Esophagus muscularis mucosa (tissue), 4 donors: ENCODE results near the gene C9orf43. TPM values are rescaled to one million over a fixed set of nuclear protein-coding genes. Genes with fewer than 3 reads are reported as not detected.
"Not testable (repeated sequence)": the region's sequence is repeated elsewhere in the genome, so short reads cannot be mapped to it uniquely, and the experiment has no call there.

ENCODE experiments used
- DNase-seq: peaks from one replicate; pipeline ENCODE4 v3.0.0-alpha.2; 2017; ENCODE audit errors: extremely low spot score
- H3K27ac ChIP-seq, 4 donors: fragments of 200-600 bp; sonication (generic); replicated peaks in 1 of 4; 1 replicate in 3 of 4; 2 replicates in 1 of 4; pipeline ENCODE4 v1.5.1; 2016 to 2019; ENCODE audit warnings: mild to moderate bottlenecking in 1 of 4
- H3K27me3 ChIP-seq, 4 donors: fragments of 200-600 bp; sonication (generic); one replicate each; pipeline versions ENCODE4 v1.5.1 to v1.6.0; 2016 to 2019
- H3K36me3 ChIP-seq, 4 donors: fragments of 200-600 bp; sonication (generic); one replicate each; pipeline ENCODE4 v1.5.1; 2016 to 2019
- H3K4me1 ChIP-seq, 4 donors: fragments of 200-600 bp; sonication (generic); one replicate each; pipeline ENCODE4 v1.5.1; 2016 to 2019
- H3K4me3 ChIP-seq, 4 donors: fragments of 200-600 bp; sonication (generic); 1 replicate in 2 of 4; 2 replicates in 2 of 4; pipeline ENCODE4 v1.5.1; 2016 to 2019; ENCODE audit warnings: mild to moderate bottlenecking in 4 of 4, moderate library complexity in 1 of 4
- H3K9me3 ChIP-seq, 4 donors: fragments of 200-600 bp; sonication (generic); 1 replicate in 3 of 4; 2 replicates in 1 of 4; pipeline ENCODE4 v1.5.1; 2016 to 2019
- EP300 ChIP-seq: sonication (generic); formaldehyde crosslinking; IDR thresholded peaks from one replicate; pipeline ENCODE4 v1.6.1; 2017; ENCODE audit warnings: antibody characterized with exemption
- POLR2A ChIP-seq: fragments of 450-650 bp; IDR thresholded peaks from one replicate; pipeline ENCODE4 v1.6.1; 2017; ENCODE audit warnings: antibody characterized with exemption, moderate library complexity, mild to moderate bottlenecking, low read depth
- POLR2AphosphoS5 ChIP-seq, 2 donors: sonication (generic); formaldehyde crosslinking; IDR thresholded peaks; one replicate each; pipeline ENCODE4 v1.6.1; 2017; ENCODE audit warnings: antibody characterized with exemption in 2 of 2
- WGBS: methylation state at CpG from one replicate; pipeline ENCODE4 v1.1.5; 2018; 5-methylcytosine and 5-hydroxymethylcytosine counted together
- intact Hi-C: fragments of 100-400 bp; cut with DNase I; formaldehyde crosslinking; loops from one replicate; pipeline ENCODE4 v1.15.1; 2023
- total RNA-seq, 4 donors: library from RNA; depleted of rRNA; stranded (reverse); fragments of >200 nt; gene quantifications; one replicate each; pipeline versions ENCODE4 v1.1.0 to v1.2.1, GENCODE V29; 2016
- TF ChIP-seq, protein P1 (sequence below), 3 experiments: fragments of 200-600 bp in 2 of 3; fragments of 450-650 bp in 1 of 3; sonication (generic) in 2 of 3; IDR thresholded peaks; one replicate each; pipeline ENCODE4 v1.5.1; 2017 to 2019; ENCODE audit warnings: antibody characterized with exemption in 3 of 3, mild to moderate bottlenecking in 2 of 3, moderate library complexity in 1 of 3

Gene C9orf43, protein sequence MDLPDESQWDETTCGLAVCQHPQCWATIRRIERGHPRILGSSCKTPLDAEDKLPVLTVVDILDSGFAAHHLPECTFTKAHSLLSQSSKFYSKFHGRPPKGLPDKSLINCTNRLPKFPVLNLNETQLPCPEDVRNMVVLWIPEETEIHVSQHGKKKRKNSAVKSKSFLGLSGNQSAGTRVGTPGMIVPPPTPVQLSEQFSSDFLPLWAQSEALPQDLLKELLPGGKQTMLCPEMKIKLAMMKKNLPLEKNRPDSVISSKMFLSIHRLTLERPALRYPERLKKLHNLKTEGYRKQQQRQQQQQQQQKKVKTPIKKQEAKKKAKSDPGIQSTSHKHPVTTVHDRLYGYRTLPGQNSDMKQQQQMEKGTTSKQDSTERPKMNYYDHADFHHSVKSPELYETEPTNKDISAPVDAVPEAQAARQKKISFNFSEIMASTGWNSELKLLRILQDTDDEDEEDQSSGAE
- 1 to 10 TPM in 1 of 4 donors, under 1 TPM in 1, not detected in 2; 0.17 to 1.8 TPM for total RNA-seq

DNA sequence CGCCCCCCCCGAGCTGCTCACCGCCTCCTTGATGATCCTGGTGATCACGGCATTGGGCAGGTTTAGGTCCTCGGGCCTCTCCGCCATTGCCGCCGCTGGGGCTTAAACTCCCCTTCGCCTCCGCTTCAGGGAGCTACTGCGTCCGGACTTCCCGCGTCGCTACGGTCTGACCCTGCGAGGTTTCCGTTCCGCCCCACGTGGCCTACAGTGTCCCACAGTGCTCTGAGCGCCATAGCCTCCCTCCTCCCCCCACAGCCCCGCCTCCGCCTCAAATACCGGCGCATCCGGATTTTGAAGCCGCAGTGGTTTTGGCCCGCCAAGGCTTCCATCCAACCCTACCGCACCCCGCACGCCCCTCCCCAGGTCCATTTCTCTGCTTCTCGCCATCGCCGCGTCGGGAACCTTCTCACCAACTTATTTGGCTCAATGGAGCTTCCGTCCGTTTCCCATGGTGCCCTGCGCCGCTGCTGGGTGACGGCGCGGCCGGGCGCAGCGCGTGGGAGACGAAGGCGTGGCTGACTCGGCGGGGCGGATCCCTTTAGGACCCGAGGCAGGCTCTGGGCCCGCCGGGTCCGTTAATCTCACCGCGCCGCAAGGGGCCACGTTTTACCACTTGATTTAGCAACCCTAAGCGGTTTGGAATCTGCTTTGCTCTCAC, at the start of gene C9orf43, which contains the start of gene POLE3:
TSS of gene C9orf43 (plus strand) at position 541 of the 658 bp plus-strand sequence. CDS start 2,747 bp downstream, outside the sequence.
TSS of gene POLE3 (minus strand) at position 469 of the 658 bp plus-strand sequence. CDS start at position 87, 382 bp downstream.
- intact Hi-C loops: no loop called here
- WGBS: 1% methylated on average over 14 of the region's 61 CpGs
- TF ChIP-seq, protein P1, sequence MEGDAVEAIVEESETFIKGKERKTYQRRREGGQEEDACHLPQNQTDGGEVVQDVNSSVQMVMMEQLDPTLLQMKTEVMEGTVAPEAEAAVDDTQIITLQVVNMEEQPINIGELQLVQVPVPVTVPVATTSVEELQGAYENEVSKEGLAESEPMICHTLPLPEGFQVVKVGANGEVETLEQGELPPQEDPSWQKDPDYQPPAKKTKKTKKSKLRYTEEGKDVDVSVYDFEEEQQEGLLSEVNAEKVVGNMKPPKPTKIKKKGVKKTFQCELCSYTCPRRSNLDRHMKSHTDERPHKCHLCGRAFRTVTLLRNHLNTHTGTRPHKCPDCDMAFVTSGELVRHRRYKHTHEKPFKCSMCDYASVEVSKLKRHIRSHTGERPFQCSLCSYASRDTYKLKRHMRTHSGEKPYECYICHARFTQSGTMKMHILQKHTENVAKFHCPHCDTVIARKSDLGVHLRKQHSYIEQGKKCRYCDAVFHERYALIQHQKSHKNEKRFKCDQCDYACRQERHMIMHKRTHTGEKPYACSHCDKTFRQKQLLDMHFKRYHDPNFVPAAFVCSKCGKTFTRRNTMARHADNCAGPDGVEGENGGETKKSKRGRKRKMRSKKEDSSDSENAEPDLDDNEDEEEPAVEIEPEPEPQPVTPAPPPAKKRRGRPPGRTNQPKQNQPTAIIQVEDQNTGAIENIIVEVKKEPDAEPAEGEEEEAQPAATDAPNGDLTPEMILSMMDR (IDR thresholded peaks at IDR 0.05): no peak
- TF ChIP-seq POLR2AphosphoS5 (IDR thresholded peaks at IDR 0.05): peak; percentile 89 to 93
- Histone ChIP-seq H3K27me3 (no peaks in the 10 kb centered on the region), H3K36me3 (peaks cover 6 to 23% (median 19%) of the 10 kb centered on the region in 4 donors), H3K27ac (peak within 1 kb of the TSS; percentile 90 to 97 (median 96)), H3K4me1 (peaks cover 14 to 31% (median 25%) of the 10 kb centered on the region in 4 donors), H3K4me3 (peak within 1 kb of the TSS; percentile 71 to 88 (median 82)), H3K9me3 (no peaks in the 10 kb centered on the region)
- DNase-seq: peak; percentile 99

DNA sequence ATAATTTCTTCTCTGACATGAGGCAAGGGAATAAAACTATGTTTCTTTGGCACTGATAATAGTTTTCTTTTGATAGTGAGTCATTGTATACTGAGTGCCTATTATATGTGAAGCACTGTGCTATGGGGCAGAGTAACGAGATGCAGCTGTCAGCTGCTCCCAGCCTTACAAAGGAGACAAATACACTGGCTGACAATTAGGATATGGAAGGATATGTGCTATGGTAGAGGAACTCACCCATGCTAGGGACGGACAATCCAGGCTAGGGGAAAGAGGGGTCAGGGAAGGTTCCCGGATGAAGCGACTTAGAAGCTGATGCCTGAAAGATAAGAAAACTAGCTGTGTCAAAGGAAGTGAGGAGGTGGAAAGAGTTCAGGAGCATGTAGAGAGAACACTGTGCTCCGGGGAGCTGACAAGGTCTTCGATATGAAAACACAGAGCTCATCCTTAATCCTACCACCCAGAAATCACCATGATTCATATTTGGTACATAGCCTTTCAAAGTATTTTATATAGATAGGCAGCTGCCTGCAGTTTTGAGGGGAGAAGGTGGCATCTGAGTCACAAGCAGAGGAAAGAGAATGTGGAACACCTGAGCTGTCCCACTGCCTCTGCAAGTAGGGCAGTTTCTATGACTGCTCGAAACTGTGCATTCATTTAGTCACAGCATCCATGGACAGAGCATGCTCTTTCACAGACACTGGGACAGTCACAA, 49.1 kb upstream of the C9orf43 start:
- intact Hi-C loops: no loop called here
- WGBS: 49% methylated on average over 7 of the region's 7 CpGs
- no peaks in the 10 kb centered on the region for H3K36me3 ChIP-seq
- no peak for TF ChIP-seq EP300
- peaks cover 0 to 3% (median 0%) of the 10 kb centered on the region in 4 donors for H3K27me3 ChIP-seq
- no peaks in the 10 kb centered on the region for H3K4me1 ChIP-seq
- H3K4me3 ChIP-seq: no peak overlapping the region
- no peak for DNase-seq
- H3K27ac ChIP-seq: no peak overlapping the region
- H3K9me3 ChIP-seq: no peaks in the 10 kb centered on the region

DNA sequence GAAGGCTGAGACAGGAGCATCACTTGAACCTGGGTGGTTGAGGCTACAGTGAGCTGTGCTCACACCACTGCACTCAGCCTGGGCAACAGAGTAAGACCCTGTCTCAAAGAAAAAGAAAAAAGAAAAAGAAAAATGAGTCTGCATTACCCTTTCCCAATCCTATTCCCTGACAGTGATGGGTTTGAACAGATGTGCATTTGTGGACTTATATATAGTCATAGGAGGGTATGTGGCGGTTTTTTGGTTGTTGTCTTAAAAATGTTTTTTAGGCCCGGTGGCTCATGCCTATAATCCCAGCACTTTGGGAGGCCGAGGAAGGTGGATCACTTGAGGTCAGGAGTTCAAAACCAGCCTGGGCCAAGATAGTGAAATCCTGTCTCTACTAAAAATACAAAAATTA, 47.2 kb upstream of the C9orf43 start:
- intact Hi-C loops: no loop called here
- Histone ChIP-seq H3K4me3 (no peak overlapping the region), H3K9me3 (no peaks in the 10 kb centered on the region), H3K27ac (no peak overlapping the region), H3K27me3 (no peaks in the 10 kb centered on the region), H3K36me3 (no peaks in the 10 kb centered on the region), H3K4me1 (no peaks in the 10 kb centered on the region)
- no peak for TF ChIP-seq POLR2A
- TF ChIP-seq POLR2AphosphoS5 (IDR thresholded peaks at IDR 0.05): no peak
- TF ChIP-seq, protein P1 (IDR thresholded peaks at IDR 0.05): no peak
- WGBS: 93% methylated on average over 2 of the region's 3 CpGs
- no peak for DNase-seq

DNA sequence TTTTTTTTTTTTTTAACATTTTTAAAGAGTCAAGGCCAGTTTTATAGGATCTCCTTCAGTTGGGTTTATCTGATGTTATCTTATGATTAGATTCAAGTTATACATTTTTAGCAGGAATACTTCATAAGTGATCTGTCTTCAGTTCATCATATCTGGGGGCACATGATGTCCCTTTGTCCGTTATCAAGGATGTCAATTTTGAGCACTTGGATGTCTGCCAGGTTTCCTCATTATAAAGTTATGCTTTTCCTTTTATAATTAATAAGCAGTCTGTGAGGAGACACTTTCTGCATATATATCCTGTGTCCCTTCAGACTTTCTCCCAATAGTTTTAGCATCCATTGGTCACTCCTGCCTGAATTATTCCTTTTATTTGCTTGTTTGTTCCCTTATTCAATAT, 45.6 kb upstream of the C9orf43 start:
- no peak for TF ChIP-seq POLR2AphosphoS5 (IDR thresholded peaks at IDR 0.05)
- TF ChIP-seq POLR2A: no peak
- TF ChIP-seq EP300: no peak
- TF ChIP-seq, protein P1 (IDR thresholded peaks at IDR 0.05): no peak

DNA sequence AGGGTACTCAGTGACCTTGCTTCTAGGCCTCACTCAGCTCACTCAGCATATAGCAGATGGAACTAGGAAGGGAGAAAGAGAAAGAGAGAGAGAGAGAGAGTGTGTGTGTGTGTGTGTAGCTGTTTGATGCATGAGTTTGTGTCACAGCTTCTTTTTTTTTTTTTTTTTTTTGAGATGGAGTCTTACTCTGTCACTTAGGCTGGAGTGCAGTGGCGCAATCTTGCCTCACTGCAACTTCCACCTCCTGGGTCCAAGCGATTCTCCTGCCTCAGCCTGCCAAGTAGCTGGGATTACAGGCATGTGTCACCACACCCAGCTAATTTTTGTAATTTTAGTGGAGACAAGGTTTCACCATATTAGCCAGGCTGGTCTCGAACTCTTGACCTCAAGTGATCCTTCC, 44.9 kb upstream of the C9orf43 start:
- WGBS: 80% methylated on average over 3 of the region's 3 CpGs
- DNase-seq, H3K4me3 ChIP-seq, H3K36me3 ChIP-seq, H3K27ac ChIP-seq, H3K4me1 ChIP-seq, H3K27me3 ChIP-seq, H3K9me3 ChIP-seq, intact Hi-C loops: not testable (repeated sequence)

More for the DNA sequence above, 45.6 kb upstream of the C9orf43 start:
- no peak overlapping the region for H3K27ac ChIP-seq
- WGBS: 48% methylated on average over 1 of the region's 1 CpG
- H3K4me1 ChIP-seq: no peaks in the 10 kb centered on the region
- intact Hi-C loops: no loop called here
- H3K9me3 ChIP-seq: no peaks in the 10 kb centered on the region
- DNase-seq: no peak
- H3K36me3 ChIP-seq: no peaks in the 10 kb centered on the region
- no peaks in the 10 kb centered on the region for H3K27me3 ChIP-seq
- no peak overlapping the region for H3K4me3 ChIP-seq
